Measurements from ENCODE around the gene KRTAP9-6.
"Not testable (repeated sequence)": the region's sequence is repeated elsewhere in the genome, so short reads cannot be mapped to it uniquely, and the experiment has no call there.

The KRTAP9-6 gene

GRCh38 chr17:41265078-41265477 is at the start of gene KRTAP9-6:
KRTAP9-6 (plus strand) TSS chr17:41265378; CDS start chr17:41265378, 0 bp downstream.
- no peak for DNase-seq

- no peak for DNase-seq
These were observed 49.5 kb upstream of the KRTAP9-6 start for GRCh38 chr17:41215681-41216080.

- no peak for DNase-seq
These were observed 41.4 kb upstream of the KRTAP9-6 start for GRCh38 chr17:41223821-41224220.

- DNase-seq: no peak
These were observed 39.1 kb upstream of the KRTAP9-6 start for GRCh38 chr17:41226051-41226450.

- DNase-seq: not testable (repeated sequence)
These were observed 38.5 kb upstream of the KRTAP9-6 start, which contains the start of gene KRTAP9-2 for GRCh38 chr17:41226598-41227095. KRTAP9-2 (plus strand) TSS chr17:41226648; CDS start chr17:41226655, 7 bp downstream.

- no peak for DNase-seq
These were observed 35.1 kb upstream of the KRTAP9-6 start for GRCh38 chr17:41230094-41230493.

GRCh38 chr17:41231731-41232130 is 33.4 kb upstream of the KRTAP9-6 start:
- DNase-seq: no peak

- DNase-seq: not testable (repeated sequence)
These were observed 32.6 kb upstream of the KRTAP9-6 start, which contains the start of gene KRTAP9-3 for GRCh38 chr17:41232399-41233105. KRTAP9-3 (plus strand) TSS chr17:41232449; CDS start chr17:41232502, 53 bp downstream.

GRCh38 chr17:41237116-41237515 is 28.1 kb upstream of the KRTAP9-6 start:
- not testable (repeated sequence) for DNase-seq

GRCh38 chr17:41237949-41238437 is 27.2 kb upstream of the KRTAP9-6 start, which contains the start of gene KRTAP9-8:
KRTAP9-8 (plus strand) TSS chr17:41237999; CDS start chr17:41238052, 53 bp downstream.
- DNase-seq: not testable (repeated sequence)

- not testable (repeated sequence) for DNase-seq
These were observed 18.0 kb upstream of the KRTAP9-6 start for GRCh38 chr17:41246995-41247787.

GRCh38 chr17:41249637-41250240 is 15.4 kb upstream of the KRTAP9-6 start, which contains the start of gene KRTAP9-4:
KRTAP9-4 (plus strand) TSS chr17:41249687; CDS start chr17:41249721, 34 bp downstream.
- not testable (repeated sequence) for DNase-seq

- DNase-seq: no peak
These were observed 13.9 kb upstream of the KRTAP9-6 start for GRCh38 chr17:41251261-41251660.

- DNase-seq: no peak
These were observed 10.3 kb upstream of the KRTAP9-6 start for GRCh38 chr17:41254861-41255260.

- not testable (repeated sequence) for DNase-seq
These were observed 9.5 kb upstream of the KRTAP9-6 start, which contains the start of gene KRTAP9-9 for GRCh38 chr17:41255381-41256290. KRTAP9-9 (plus strand) TSS chr17:41255384.

GRCh38 chr17:41256291-41256685 is 8.9 kb upstream of the KRTAP9-6 start:
- DNase-seq: no peak

GRCh38 chr17:41258406-41258805 is 6.8 kb upstream of the KRTAP9-6 start:
- no peak for DNase-seq

- DNase-seq: no peak
These were observed 2.0 kb upstream of the KRTAP9-6 start for GRCh38 chr17:41263212-41263611.

- DNase-seq: no peak
These were observed 579 bp upstream of the KRTAP9-6 start for GRCh38 chr17:41264599-41264998.

GRCh38 chr17:41267711-41268110 is 2.5 kb downstream of the KRTAP9-6 start:
- DNase-seq: no peak

- DNase-seq: not testable (repeated sequence)
These were observed 6.1 kb downstream of the KRTAP9-6 start for GRCh38 chr17:41271323-41271722.

All from activated CD8-positive, alpha-beta memory T cell treated with anti-CD3 and anti-CD28 coated beads, Interleukin-2, amount 50 U/mL, for 48 hours (primary cell).